HG03565 (cell line): Measurements from ENCODE around the gene DNAJB8.

Source experiments
- ATAC-seq: cut with Tn5 transposase; IDR thresholded peaks from one replicate; pipeline ENCODE4 v1.9.1; 2021; ENCODE audit warnings: mild to moderate bottlenecking, moderate library complexity; ENCODE audit not compliant: unreplicated experiment

The DNAJB8 gene

GRCh38 chr3:128413413-128414205 lies 53.1 kb downstream of the DNAJB8 start:
- no peak for ATAC-seq

DNA sequence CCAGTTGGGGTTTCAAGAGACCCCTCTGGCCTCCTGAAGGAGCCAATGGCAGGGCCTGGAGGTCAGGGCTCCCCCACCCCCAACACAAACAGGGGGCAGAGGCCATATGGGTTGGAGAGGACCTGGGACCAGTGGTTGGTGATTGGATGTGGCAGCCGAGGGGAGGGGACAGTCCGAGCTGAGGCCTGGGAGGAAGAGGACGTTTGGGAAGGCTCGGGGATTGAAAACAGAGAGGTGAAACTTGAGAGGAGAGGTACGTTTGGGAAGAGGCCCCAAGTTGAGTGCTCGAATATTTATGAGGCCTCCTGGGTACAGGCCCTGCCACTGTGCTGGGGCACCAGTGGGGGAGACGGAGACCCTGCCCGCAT lies 53.7 kb downstream of the DNAJB8 start:
- no peak for ATAC-seq
